Activated gamma-delta T cell (primary cell): ENCODE data around the gene EPX.
A peak's percentile ranks its signal among the peaks of the same experiment; 100 is the strongest.

ENCODE experiments used
- DNase-seq: peaks from one replicate; lab custom pipeline; 2025; lab: John Stamatoyannopoulos, UW

Gene EPX

DNA sequence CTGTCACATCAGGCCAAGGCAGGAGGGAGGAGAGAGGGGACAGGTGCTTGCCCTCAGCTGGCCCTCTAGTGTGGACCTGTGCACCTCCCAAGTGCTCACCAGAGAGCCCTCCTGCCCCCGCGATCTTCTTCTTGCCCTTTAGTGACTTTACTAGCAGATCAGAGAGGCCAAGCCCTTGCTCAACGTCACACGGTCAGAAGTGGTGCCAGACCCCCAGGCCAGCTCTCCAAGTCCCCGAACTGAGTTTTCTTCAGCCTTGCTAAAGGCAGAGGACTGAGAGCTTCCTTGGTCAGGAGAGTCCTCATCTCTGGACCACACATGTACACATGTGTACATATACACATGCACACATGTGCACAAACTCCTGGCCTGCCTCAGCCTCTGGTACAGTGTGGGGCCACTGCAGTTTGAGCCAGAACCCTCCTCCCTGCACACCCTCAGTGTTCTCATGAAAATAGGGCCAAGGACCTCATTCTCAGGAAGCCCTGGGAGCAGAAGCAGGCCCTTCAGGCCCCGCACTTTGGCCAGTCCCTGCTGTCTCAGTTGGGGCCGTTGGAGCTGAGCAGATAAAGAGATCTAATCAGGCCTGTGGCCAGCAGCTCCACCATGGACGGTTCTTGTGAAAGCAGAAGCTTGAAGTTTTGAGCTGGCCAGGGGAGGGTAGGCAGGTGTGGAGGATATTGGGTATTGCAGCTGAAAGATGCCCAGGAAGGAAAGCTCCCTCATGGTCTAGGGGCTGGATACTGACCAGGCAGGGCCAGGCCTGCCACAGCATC, 7.4 kb upstream of the EPX start:
- DNase-seq: no peak

DNA sequence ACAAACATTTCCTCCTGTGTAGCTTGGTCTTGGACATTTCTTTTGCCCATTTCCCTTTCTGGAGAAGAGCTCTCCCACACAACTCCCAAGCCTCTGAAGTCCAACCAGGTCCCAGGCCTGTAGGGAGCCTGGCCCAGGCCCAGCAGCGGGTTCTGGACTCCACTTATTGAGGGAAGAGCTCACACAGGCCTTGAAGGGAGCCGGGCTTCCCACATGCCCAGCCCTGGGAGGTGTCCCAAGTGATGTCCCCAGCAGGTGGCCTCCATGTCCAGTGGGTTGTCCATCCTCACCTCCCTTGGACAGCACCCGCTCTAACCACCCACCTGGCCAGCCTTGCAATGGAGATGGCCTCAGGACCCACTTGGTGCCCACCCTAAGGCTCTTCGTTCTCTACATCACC, 5.9 kb upstream of the EPX start:
- no peak for DNase-seq

DNA sequence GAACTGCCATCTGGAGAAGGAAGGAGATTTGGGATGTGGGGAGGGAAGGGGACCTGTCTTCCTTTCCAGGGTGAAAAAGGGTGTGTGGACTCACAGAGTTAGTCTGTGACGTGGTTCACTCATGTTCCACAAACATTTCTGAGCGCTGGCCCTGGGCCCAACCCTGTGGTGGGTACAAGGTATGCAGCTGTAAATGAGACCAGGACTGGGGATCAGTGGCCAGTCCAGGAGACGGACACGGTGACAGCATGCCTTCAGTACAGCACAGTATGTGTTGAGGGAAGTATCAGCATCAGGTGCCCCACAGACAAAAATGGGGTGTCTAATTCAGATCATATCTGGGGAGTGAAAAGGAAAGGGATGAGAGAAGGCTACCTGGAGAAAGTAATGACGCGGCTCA, 5.5 kb upstream of the EPX start:
- DNase-seq: no peak

DNA sequence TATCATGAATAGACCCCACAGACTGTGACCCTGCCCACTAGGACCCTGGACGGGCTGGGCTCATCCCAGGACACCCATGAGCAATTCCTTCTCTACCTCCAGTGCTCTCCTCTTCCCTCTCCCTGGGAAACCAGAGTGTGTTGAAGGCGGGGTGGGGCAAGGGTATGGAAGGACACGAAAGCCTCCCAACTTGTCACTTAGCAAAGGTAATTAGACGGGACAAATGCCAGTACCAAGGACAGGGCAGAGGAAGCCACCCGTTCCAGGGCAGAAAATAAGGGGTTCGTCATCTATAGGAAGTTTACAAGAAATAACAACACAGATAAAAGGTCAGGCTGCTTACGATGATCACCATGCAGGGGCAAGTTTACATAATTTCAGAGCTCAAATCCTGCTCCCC, 4.9 kb upstream of the EPX start:
- DNase-seq: no peak

DNA sequence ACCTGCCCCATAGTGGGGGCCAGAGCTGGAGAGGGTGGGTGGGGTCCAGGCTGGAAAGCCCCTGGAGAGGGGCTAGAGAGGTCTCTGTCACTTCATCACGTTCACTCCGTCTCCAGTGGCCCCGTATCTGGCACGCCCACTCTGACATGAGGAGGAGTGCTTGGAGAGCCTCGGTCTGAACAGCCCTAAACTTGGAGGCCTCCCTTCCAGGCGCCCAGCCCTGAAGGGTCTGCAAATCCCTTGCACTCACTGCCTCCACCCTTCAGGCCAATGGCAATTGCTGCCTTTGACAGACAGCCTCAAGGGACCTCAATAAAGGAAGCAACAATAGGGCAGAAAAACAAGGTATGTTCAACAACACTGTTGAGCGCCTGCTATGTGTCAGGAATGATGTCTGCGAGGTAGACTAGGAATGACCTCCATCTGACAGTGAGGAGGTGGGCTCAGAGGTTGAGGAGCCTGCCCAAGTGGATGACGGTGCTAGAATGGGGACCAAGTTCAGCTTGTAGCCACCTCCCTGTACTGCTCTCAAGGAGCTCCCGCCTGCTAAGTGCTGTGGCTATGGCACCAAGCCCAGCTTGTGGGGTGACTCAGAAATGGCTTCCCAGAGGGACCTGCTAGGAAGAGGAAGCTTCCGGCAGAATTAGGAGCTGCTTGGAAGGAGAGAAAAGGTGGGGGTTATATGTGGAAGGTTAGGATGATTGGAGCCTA, 2.9 kb upstream of the EPX start:
- DNase-seq: no peak

DNA sequence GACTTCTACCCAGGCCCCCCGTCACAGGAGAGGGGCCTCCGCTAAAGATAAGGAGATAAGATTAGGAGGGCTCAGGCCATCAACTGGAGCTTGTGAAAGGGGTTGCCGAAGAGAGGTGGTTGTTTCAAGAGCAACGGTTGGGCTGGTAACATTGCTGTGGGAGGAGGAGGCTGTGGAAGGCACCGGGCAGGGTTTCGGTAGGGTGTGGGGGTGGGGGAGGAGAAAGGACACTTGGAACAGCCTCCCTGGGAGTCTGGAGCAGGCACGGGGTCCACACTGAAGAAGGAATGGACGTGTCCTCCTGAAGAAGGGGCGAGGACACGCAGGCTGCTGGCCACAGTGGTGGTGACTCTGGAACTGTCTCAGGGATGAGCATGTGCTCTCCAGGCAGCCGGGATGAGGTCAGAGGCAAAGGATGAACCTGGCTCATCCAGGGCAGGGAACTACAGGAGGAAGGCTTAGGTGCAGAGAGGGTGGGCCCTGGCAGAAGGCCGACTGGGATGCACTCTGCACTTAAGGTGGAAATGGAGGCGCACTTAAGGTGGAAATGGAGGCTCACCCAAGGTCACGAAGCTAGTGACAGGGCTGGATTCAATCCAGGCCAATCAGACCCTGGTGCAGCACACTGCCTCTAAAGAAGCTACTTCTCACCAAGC, 1.2 kb upstream of the EPX start:
- DNase-seq: no peak

DNA sequence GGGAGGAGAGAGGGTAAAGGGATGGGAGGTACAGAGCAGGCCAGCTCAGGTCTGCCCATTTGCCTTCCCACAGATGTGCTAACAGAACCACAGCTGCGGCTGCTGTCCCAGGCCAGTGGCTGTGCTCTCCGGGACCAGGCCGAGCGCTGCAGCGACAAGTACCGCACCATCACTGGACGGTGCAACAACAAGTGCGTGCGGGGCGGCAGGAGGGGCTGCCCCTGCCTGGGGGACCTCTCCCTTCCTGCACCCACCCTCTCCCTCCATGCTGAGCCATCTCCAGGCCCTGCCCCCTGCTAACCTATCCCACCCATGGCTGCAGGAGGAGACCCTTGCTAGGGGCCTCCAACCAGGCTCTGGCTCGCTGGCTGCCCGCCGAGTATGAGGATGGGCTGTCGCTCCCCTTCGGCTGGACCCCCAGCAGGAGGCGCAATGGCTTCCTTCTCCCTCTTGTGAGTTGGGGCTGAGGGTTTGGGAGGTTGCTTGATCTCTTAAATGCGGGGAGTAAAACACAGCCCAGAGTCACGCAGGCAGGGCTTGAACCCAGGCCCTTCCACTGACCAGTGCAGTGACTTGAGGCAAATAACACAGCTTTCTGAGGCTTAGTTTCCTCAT, 1.2 kb downstream of the EPX start:
- no peak for DNase-seq

DNA sequence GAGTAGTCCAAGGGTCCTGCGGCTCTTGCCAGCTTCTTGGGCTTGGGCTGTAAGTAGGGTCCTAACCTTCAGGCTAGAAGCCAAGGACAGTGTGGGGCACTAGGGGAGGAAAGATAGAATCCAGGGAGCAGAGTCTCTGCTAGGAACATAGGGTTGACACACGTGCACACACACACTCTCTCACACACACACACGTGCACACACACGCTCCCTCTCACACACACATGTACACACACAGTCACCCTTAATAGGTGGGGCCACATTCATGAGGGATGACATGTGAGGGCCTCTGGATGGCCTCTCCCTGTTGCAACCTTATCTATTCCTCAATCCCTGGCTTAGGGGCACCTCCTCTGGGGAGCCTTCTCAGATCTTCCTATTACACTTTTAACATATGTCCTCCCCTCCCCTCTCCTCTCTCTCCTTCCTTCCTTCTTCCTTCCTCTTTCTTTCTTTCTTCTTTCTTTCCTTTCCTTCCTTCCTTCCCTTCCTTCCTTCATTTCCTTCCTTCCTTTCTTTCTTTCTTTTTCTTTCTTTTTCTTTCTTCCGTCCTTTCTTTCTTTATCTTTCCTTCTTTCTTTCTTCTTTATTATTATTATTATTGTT, 3.1 kb downstream of the EPX start:
- DNase-seq: no peak

DNA sequence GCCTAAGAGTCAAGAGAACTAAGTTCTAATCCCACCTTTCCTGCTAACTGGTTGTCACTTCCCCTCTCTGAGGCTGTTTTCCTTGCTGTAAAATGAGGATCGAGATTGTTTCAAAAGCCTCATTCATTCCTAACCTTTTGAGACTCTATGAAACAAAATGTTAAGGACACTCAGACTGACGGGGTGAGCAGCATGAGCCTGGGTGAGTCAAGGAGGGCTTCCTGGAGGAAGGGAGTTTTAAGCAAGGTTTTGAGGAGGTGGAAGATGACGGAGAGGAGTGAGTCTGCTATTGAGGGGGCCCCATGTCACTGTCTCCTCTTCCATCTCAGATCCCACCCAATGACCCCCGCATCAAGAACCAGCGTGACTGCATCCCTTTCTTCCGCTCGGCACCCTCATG, 4.1 kb downstream of the EPX start:
- DNase-seq: no peak

DNA sequence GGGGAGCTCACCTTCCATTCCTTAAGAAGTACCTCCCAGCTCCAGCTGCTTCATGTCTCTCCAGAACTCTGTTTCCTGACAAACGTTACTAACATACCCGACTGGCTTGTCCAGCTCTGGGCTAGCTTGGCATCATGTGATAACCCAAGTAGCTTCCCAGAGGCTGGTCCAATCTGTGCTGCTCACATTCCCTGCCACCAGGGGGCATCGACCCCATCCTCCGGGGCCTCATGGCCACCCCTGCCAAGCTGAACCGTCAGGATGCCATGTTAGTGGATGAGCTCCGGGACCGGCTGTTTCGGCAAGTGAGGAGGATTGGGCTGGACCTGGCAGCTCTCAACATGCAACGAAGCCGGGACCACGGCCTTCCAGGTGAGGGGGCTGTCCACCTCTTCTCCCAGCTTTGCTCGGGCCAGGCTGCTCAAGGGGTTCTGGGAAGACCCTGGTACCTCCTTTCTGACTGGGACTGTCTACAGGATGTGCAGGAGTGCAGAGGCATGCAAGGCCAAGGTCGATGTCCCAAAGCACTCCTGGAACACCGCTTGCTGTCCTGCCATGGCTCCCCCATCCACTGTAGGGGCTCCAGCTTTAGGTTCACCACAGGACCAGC, 7.6 kb downstream of the EPX start:
- no peak for DNase-seq

DNA sequence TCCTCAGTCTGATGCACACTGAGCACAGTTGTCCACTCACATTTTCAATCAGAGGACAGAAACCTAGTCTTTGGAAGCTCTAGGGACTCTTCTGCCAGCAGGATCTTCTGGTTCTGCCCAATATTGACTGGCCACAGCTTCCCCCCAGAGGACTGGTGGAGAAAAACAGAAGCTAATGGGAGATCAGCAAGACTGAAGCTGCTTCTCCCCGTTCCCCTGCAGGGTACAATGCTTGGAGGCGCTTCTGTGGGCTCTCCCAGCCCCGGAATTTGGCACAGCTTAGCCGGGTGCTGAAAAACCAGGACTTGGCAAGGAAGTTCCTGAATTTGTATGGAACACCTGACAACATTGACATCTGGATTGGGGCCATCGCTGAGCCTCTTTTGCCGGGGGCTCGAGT, 10.3 kb downstream of the EPX start:
- no peak for DNase-seq

DNA sequence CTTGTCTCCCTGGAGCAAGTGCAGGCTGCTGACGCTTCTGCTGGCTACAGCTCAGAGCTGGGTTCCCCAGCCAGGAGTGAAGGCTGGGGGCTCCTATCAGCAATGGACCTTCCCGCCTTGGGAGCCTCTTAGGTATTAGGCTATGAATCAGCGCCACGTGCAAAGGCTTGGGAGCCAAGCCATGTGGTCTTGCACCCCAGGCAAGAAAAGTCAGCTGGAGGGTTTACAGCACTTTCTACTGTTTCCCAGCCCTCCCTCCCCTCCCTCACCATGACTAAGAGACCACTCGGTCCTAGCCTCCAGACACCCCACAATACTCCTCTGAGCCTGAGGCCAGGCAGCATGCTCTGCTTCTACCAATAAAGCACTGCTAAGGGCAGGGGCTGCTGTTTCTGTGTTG, 12.3 kb downstream of the EPX start:
- no peak for DNase-seq

DNA sequence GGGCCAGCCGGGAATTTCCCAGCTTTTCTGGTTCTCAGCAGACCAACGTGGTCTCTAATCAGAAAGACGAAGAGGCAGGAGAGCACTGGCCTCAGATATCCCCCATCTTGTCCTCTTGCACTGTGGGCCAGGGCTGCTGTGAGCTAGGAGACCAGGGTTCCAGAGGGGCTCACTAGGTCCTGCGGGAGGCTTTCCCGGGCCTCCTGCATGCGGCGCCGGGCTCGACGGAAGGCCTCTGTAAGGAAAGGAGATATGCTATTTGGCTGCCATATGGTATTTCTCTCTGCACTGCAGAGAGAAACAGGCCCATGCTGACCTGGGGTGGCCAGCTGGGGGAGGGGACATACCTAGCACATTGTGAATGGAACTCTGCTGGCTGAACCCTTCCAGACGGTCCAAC, 13.4 kb downstream of the EPX start:
- DNase-seq: no peak

DNA sequence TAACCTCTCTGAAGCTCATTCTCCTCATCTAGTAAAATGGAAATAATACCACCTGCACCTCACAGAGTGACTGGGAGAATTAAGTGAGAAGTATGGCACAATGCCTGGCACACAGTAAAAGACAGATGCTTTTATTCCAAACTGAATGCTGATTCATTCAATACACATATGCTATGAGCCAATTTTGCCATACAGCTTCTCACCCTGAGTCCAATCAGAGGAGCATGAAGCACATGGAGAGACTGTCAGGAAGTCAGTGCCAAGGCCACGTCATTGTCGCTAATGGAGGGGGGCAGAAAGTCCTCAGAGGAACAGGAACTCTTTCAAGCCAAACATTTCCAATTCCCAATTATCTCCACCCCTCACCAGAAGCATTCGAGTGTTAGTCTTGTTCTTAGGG, 14.9 kb downstream of the EPX start:
- no peak for DNase-seq

DNA sequence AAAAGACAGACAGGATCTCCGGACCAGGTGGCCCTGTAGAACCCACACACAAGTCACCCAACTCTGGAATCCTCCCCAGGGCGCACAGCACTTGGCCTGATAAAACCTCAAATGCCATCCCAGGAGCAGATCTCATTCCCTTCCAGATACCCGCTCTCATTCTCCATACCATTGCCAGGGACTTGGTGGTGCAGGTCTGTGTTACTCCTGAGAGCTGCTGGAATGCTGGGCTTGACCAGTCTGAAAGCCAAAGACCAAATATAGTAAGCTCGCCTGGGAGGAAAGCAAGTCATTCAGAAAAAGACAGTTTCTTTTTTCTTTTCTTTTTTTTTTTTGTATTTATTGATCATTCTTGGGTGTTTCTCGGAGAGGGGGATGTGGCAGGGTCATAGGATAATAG, 15.8 kb downstream of the EPX start:
- DNase-seq: no peak

DNA sequence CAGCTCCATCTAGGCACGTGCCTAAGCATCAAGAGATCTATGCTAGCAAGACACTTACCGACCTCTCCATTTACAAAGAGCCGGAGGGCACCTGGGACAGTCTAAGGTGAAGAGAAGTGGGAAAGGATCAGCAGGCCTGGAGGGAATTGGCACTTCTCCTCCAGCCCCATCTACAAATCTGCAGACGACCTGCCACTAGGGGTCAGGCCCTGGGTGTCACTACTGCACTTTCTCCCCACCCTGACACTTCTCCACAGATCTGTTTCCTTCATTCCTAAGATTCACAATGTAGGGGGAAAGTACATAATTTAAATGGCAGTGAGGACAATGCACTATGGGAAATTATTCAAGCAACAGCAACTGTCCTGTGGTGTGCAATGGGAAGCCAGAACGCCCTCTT, 18.4 kb downstream of the EPX start:
- DNase-seq: no peak

DNA sequence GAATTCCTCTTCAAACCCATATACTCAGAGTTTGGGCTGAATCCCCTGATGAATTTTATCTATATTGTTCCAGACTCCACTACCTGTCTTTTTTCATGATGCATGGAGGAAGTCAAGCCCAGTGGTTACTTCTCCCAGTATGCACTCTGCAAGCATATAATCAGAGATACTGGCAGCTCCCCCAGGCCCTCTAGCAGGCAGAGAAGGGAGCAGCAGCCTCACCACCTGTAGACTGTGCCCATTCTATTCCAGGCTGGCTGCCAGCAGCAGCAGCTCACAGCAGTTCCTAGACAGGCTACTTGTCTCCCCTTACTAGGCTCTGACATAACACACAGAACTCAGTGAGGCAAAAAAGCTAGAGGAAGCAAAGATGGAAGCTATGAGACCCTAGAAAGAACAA, 23.2 kb downstream of the EPX start:
- DNase-seq: no peak

DNA sequence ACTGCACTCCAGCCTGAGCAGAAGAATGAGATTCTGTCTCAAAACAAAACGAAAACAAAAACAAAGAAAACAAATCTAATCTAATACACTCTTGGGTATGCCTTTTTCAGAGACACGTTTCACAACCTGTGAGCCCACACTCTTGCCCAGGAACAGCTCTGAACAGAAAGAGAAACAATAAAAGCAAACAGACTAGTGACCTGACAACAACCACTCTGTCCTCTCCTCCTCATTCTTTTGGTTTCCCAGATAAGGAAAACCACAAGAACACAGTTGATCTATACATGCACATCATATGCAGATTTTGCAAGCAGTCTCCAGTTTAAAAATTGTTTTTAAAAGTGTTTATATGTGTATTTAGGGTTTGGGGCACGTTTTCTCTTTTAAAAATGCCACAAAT, 25.2 kb downstream of the EPX start:
- no peak for DNase-seq

DNA sequence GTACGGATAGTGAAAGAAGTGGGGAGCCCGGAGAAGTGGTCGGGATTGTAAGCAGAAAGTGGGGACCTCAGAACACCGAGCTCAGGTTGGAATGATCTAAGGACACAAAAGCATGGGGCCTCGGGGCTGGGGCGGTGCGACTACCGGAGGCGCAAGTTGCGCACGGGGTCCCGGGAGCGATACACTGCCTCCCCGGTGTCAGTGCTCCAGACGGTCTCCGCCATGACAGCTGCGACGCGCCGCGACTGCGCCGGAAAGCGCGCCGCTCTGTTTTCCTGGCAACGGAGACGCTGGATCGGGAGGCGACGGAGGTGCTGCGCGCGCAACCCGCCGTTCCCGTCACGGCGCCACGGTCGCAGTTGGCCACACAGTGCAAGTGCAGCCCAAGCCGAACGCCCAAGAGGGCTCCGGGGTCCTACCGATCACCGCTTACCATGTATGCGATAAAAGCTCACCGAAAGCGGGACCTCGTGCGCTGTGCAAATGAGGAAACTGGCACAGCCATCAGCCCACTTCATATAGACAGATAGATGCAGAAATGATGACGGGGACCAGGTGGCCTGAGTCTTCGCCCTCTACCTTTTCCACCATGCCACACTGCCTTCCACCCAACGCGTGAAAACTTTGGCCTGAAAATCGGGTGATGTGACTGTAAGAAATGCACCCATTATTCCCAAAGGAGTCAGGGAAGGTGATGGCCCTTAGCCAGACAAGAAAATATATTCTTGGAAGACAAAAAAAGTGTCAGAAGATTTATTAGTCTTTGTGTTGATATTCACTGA, 26.7 kb downstream of the EPX start, which contains the start of gene MKS1:
Gene MKS1, minus strand, starts transcription at position 249 of the 782 bp plus-strand sequence. Its CDS starts 25 bp downstream, at position 224.
- DNase-seq: peak; percentile 94

DNA sequence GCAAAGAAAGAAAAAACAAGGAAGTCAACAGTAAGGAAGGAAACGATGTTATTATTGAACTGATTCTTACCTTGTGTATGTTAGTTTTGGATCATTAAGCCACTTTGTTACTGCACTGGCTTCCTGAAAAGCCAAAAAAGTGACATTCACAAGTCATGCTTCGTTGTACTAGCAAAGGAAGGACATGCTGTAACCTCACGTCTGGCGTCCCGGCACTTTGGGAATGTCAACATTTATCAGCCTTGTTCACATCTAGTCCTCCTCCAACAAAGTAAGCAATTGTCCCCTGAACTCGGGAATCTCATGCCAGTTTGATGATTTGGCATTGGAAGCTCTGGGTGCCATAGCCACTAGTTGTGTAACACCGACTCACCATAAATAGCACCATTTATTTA, 27.3 kb downstream of the EPX start:
- no peak for DNase-seq

DNA sequence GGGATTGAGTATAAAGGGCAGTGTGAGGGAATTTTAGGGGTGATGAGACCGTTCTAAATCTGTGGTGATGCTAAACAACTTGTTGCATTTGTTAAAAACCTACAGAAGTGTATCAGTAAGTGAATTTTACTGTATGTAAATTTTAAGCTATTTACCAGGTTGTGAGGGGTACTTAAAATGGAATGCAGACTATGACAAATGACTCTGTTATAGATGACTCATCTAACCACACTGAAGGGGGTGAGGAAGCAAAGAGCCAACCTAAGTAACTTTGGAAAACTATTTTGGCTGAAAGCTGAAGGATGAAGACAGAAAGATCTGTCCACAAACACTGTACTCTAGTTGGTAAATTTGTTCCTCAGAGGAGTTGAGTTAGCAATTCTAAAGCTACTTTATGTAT, 31.8 kb downstream of the EPX start:
- no peak for DNase-seq
